CD8-positive, alpha-beta memory T cell (primary cell): ENCODE data around the gene PHYHIPL. TPM values are rescaled to one million over a fixed set of nuclear protein-coding genes. Genes with fewer than 3 reads are reported as not detected.

Experiments
- CTCF ChIA-PET: fragments of 350-600 bp; sonication (Branson Sonifier 250); formaldehyde crosslinking; loops from one replicate; lab custom pipeline; 2021; ENCODE audit warnings: antibody characterized with exemption; lab: Charles Lee
- POLR2A ChIA-PET: fragments of 350-600 bp; sonication (Branson Sonifier 250); formaldehyde crosslinking; loops from one replicate; lab custom pipeline; 2021; ENCODE audit warnings: antibody characterized with exemption; lab: Charles Lee
- DNase-seq, 5 donors: peaks; one replicate each; pipeline versions ENCODE4 v3.0.0 to v3.0.0-alpha.2; 2020 to 2022; ENCODE audit warnings: mixed read lengths in 1 of 5
- H3K27ac ChIP-seq: one replicate; pipeline ENCODE4 v1.7.0; 2013; ENCODE audit warnings: low read depth, mild to moderate bottlenecking, low read length, moderate library complexity
- H3K27me3 ChIP-seq: 2 replicates; pipeline ENCODE4 v1.7.0; 2013; ENCODE audit warnings: low read length, mild to moderate bottlenecking; ENCODE audit not compliant: insufficient read depth, poor library complexity, severe bottlenecking
- H3K36me3 ChIP-seq: 2 replicates; pipeline ENCODE4 v1.7.0; 2013; ENCODE audit warnings: mild to moderate bottlenecking, low read length, moderate library complexity; ENCODE audit not compliant: insufficient read depth
- H3K4me1 ChIP-seq: 2 replicates; pipeline ENCODE4 v1.7.0; 2013; ENCODE audit warnings: mild to moderate bottlenecking, low read length, moderate library complexity; ENCODE audit not compliant: insufficient read depth
- H3K4me3 ChIP-seq: 2 replicates; pipeline ENCODE4 v1.7.0; 2013; ENCODE audit warnings: mild to moderate bottlenecking, low read length
- H3K9me3 ChIP-seq: 2 replicates; pipeline ENCODE4 v1.7.0; 2013; ENCODE audit warnings: mild to moderate bottlenecking, low read length
- H3K27ac Mint-ChIP-seq, 8 donors: one replicate each; pipeline ENCODE4 v1.8.0; 2020 to 2021; ENCODE audit warnings: mixed read lengths in 8 of 8, mild to moderate bottlenecking in 6 of 8, inconsistent platforms in 3 of 8, moderate library complexity in 3 of 8
- H3K27me3 Mint-ChIP-seq, 2 donors: one replicate each; pipeline ENCODE4 v1.8.0; 2020 to 2021; ENCODE audit warnings: mixed read lengths in 2 of 2, mild to moderate bottlenecking in 1 of 2, moderate library complexity in 1 of 2
- H3K36me3 Mint-ChIP-seq, 3 donors: one replicate each; pipeline ENCODE4 v1.8.0; 2020 to 2021; ENCODE audit warnings: mixed read lengths in 3 of 3, inconsistent platforms in 1 of 3, mild to moderate bottlenecking in 1 of 3
- H3K4me1 Mint-ChIP-seq, 3 donors: one replicate each; pipeline ENCODE4 v1.8.0; 2020 to 2021; ENCODE audit warnings: mixed read lengths in 3 of 3, inconsistent platforms in 1 of 3, mild to moderate bottlenecking in 1 of 3
- H3K4me3 Mint-ChIP-seq, 7 donors: one replicate each; pipeline ENCODE4 v1.8.0; 2020 to 2021; ENCODE audit warnings: mixed read lengths in 7 of 7, mild to moderate bottlenecking in 6 of 7, moderate library complexity in 4 of 7, inconsistent platforms in 2 of 7
- H3K9me3 Mint-ChIP-seq, 5 donors: one replicate each; pipeline ENCODE4 v1.8.0; 2020 to 2022; ENCODE audit warnings: mixed read lengths in 5 of 5, mild to moderate bottlenecking in 3 of 5, moderate library complexity in 2 of 5, inconsistent platforms in 1 of 5
- polyA plus RNA-seq: library from polyadenylated mRNA; unstranded; fragments of 300-500 nt; fragmentation: Illumina TruSeq; gene quantifications from one replicate; pipeline ENCODE4 v1.2.3, GENCODE V29; 2021
- total RNA-seq, 2 experiments: library from RNA; stranded (reverse); gene quantifications; one replicate each; pipeline ENCODE4 v1.2.3, GENCODE V29; 2021

PHYHIPL gene
- total and polyA plus RNA-seq, 3 experiments from 2014 or later = not detected

DNA sequence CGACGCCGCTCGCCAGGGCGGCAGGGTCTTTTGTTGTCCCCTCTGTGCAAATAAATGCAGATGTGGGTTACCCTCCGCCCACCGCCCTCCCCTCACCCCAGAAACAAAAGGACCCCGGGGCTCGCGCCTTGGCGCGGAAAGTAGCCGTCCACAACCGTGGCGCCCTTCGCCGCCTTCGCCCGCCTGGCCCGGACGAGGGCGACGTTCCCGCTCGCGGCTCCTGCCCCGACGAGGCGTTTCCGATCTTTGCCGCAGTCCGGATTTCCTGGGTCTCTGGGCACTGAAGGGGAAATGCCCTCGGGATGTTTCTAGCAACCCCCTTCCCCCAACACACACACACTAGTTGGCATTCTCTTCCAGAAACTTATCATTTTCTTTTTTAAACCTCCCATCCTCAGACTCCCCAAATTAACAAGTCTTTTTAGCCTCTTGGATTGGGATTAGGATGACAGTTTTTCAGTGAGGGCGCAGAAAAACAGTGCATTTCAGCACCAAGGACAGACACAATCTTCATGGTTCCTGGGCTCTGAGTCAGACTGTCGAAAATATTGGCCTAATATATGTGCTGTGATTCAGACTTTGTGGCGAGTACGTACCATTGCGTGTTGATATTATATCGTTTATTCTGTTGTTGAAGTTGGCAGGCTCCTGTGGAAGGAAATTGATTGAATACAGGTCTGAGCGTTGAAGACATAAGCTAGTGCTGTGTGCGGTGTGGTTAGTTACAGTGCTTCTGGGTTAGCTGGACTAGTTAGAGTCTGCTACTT, 771 bp downstream of the PHYHIPL start:
- Mint-ChIP-seq H3K27ac (no peak overlapping the region), H3K4me3 (no peak overlapping the region), H3K4me1 (no peaks in the 10 kb centered on the region), H3K36me3 (no peaks in the 10 kb centered on the region), H3K9me3 (peaks cover 0 to 13% (median 6%) of the 10 kb centered on the region in 5 donors), H3K27me3 (peaks cover 5 to 9% of the 10 kb centered on the region in 2 donors)
- POLR2A ChIA-PET = no interaction called here
- Histone ChIP-seq H3K27me3 (no peaks in the 10 kb centered on the region), H3K36me3 (no peaks in the 10 kb centered on the region), H3K9me3 (no peaks in the 10 kb centered on the region), H3K27ac (no peak overlapping the region), H3K4me3 (no peak overlapping the region), H3K4me1 (no peaks in the 10 kb centered on the region)
- CTCF ChIA-PET = no interaction called here
- no peak for DNase-seq

DNA sequence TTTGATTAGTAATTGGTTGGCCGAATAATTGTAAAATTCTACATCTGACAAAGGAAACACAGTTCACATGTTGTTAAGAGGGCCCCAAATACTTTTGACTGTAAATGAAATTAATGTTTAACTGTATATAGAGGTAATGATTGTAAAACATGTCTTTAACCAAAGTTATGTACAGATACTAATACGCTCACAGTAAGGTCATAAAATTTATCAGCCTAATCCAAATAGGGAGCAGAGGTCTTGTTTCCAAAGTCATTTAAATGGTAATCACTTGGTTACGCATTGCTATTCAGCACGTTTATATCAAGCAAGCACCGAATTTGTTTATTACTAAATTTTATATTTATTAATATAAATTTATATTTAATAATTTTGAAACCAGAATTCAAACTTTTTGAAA, 1.4 kb downstream of the PHYHIPL start:
- Mint-ChIP-seq H3K27me3 (peaks cover 5 to 9% of the 10 kb centered on the region in 2 donors), H3K4me3 (no peak overlapping the region), H3K4me1 (no peaks in the 10 kb centered on the region), H3K9me3 (peaks cover 0 to 17% (median 6%) of the 10 kb centered on the region in 5 donors), H3K36me3 (no peaks in the 10 kb centered on the region), H3K27ac (no peak overlapping the region)
- CTCF ChIA-PET = no interaction called here
- POLR2A ChIA-PET = no interaction called here
- no peaks in the 10 kb centered on the region for H3K9me3 ChIP-seq
- no peak overlapping the region for H3K4me3 ChIP-seq
- H3K27ac ChIP-seq = no peak overlapping the region
- no peak for DNase-seq
- no peaks in the 10 kb centered on the region for H3K27me3 ChIP-seq
- no peaks in the 10 kb centered on the region for H3K4me1 ChIP-seq
- H3K36me3 ChIP-seq = no peaks in the 10 kb centered on the region

DNA sequence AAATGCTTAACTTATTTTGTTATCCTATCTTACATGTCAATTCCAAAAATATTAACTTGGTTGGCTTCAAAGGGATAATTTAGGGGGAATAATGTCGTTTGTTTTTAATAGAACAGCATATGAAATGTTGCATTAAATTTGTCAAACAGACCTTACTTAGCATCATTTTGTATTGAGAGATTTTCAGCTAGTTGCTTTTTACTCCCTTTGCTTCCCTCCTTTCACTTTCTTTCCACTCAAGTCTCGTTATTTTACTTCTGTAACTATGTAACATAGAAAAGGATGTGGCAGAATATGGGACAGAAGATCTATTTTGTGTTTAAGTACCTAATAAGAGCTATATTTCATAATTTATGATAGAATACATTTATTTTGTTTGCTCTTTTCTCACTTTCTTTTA, 2.6 kb downstream of the PHYHIPL start:
- ChIA-PET POLR2A (no interaction called here), CTCF (no interaction called here)
- no peak for DNase-seq
- no peaks in the 10 kb centered on the region for H3K4me1 ChIP-seq
- no peak overlapping the region for H3K27ac Mint-ChIP-seq
- H3K9me3 Mint-ChIP-seq = peaks cover 0 to 17% (median 6%) of the 10 kb centered on the region in 5 donors
- no peaks in the 10 kb centered on the region for H3K36me3 Mint-ChIP-seq
- H3K27ac ChIP-seq = no peak overlapping the region
- H3K27me3 ChIP-seq = no peaks in the 10 kb centered on the region
- no peak overlapping the region for H3K4me3 ChIP-seq
- H3K4me3 Mint-ChIP-seq = no peak overlapping the region
- H3K4me1 Mint-ChIP-seq = no peaks in the 10 kb centered on the region
- peaks cover 3 to 9% of the 10 kb centered on the region in 2 donors for H3K27me3 Mint-ChIP-seq
- no peaks in the 10 kb centered on the region for H3K9me3 ChIP-seq
- no peaks in the 10 kb centered on the region for H3K36me3 ChIP-seq

DNA sequence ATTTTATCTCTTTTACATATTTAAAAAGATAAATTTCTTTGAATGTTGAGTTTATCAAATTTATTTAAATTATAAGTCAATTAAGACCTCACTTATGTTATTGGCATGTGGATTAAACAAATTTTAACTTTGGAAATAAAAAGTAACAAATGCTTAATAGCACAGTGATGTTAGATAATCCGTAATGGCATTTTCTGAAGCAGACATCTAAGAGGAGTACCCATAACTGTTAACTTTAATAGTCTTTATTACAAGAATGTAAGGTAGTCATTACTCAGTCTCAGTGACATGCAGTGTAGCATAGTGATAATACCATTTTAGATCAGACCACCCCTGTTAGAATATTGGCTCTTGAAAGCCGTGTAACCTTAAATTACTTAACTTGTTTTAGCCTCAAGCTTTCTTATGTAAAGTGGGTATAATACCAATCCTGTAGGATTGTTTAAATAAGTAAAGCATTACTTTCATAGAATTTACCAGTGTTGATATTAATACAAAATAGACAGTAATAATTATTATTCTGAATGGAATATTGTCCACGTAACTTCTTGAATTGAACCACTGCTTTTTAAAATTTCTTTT, 4.3 kb downstream of the PHYHIPL start:
- Mint-ChIP-seq H3K27ac (no peak overlapping the region), H3K4me1 (no peaks in the 10 kb centered on the region), H3K4me3 (no peak overlapping the region), H3K27me3 (peaks cover 3 to 9% of the 10 kb centered on the region in 2 donors), H3K9me3 (peaks cover 4 to 17% (median 8%) of the 10 kb centered on the region in 5 donors), H3K36me3 (no peaks in the 10 kb centered on the region)
- no peaks in the 10 kb centered on the region for H3K9me3 ChIP-seq
- ChIA-PET CTCF (no interaction called here), POLR2A (no interaction called here)
- H3K4me3 ChIP-seq = no peak overlapping the region
- no peaks in the 10 kb centered on the region for H3K4me1 ChIP-seq
- no peak overlapping the region for H3K27ac ChIP-seq
- no peaks in the 10 kb centered on the region for H3K27me3 ChIP-seq
- H3K36me3 ChIP-seq = no peaks in the 10 kb centered on the region
- no peak for DNase-seq

DNA sequence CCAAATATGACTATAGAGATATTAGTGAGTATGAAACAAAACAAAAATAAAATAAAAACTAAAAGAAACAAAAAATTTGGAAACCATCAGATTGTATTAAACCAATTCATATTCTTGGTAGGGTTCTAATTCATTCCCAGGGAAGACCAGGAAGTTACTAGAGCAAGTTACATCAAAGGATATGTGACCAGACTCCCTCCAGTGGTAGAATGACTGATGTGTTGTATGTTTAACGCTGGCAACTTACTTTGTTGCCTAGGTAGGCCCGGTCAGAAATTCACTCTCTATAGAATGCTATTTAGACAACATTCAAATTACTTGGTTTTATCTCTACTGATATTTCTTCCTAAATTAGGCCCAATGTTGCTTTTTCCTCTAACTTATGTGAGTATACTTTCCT, 5.2 kb downstream of the PHYHIPL start:
- Mint-ChIP-seq H3K27ac (no peak overlapping the region), H3K4me3 (no peak overlapping the region), H3K4me1 (no peaks in the 10 kb centered on the region), H3K27me3 (peaks cover 3 to 7% of the 10 kb centered on the region in 2 donors), H3K9me3 (peaks cover 5 to 17% (median 8%) of the 10 kb centered on the region in 5 donors), H3K36me3 (no peaks in the 10 kb centered on the region)
- DNase-seq = no peak
- CTCF ChIA-PET = no interaction called here
- POLR2A ChIA-PET = no interaction called here
- H3K36me3 ChIP-seq = no peaks in the 10 kb centered on the region
- no peak overlapping the region for H3K27ac ChIP-seq
- H3K27me3 ChIP-seq = no peaks in the 10 kb centered on the region
- H3K4me3 ChIP-seq = no peak overlapping the region
- H3K9me3 ChIP-seq = no peaks in the 10 kb centered on the region
- H3K4me1 ChIP-seq = no peaks in the 10 kb centered on the region

DNA sequence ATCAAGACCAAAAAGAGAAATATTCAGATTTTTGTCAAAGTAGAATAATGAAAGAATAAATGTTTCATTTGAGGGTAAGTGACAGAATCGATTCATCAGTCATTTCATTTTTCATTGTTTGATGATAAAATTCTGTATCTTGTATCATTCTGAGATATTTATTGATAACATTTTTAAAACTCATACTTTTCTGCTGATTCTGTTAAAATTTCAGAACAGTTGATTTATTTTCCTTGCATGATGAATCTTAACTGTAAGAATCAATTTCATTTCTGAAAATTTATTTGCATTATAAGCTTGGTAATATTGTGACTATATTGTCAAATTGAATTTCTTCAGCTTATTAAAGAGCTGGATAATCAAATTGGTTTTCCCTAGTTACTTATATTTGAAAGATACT, 13.9 kb downstream of the PHYHIPL start:
- Histone ChIP-seq H3K4me1 (no peaks in the 10 kb centered on the region), H3K27ac (no peak overlapping the region), H3K27me3 (no peaks in the 10 kb centered on the region), H3K36me3 (no peaks in the 10 kb centered on the region), H3K4me3 (no peak overlapping the region), H3K9me3 (no peaks in the 10 kb centered on the region)
- peaks cover 0 to 9% (median 5%) of the 10 kb centered on the region in 5 donors for H3K9me3 Mint-ChIP-seq
- no peaks in the 10 kb centered on the region for H3K27me3 Mint-ChIP-seq
- no peaks in the 10 kb centered on the region for H3K4me1 Mint-ChIP-seq
- POLR2A ChIA-PET = no interaction called here
- H3K36me3 Mint-ChIP-seq = no peaks in the 10 kb centered on the region
- no peak overlapping the region for H3K4me3 Mint-ChIP-seq
- H3K27ac Mint-ChIP-seq = no peak overlapping the region
- CTCF ChIA-PET = no interaction called here
- no peak for DNase-seq

DNA sequence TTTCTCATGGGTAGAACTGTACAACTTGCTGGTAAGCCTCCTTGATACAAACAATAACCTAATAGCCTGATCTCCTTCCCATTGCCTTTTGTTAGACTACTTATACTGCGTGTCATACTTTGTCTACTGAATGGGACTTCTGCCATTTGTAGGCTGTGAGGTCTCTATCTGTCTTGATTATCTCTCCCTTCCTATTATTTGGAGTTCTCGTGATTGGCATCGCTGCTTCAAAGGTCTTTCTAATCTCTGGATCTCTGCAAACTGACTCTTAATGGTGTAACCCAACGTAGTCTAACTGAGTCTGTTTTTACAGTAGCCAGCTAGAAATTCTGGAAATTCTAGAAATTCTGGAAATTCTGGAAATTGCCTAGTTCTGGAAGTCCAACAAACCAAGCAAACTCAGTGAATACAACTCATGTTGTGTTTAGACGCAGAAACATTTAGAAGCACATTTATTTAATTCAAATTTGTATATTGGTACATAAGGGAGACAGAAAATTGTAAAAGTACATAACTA, 29.8 kb downstream of the PHYHIPL start:
- peak overlapping the region in 1 of 8 donors; percentile 66 for H3K27ac Mint-ChIP-seq

DNA sequence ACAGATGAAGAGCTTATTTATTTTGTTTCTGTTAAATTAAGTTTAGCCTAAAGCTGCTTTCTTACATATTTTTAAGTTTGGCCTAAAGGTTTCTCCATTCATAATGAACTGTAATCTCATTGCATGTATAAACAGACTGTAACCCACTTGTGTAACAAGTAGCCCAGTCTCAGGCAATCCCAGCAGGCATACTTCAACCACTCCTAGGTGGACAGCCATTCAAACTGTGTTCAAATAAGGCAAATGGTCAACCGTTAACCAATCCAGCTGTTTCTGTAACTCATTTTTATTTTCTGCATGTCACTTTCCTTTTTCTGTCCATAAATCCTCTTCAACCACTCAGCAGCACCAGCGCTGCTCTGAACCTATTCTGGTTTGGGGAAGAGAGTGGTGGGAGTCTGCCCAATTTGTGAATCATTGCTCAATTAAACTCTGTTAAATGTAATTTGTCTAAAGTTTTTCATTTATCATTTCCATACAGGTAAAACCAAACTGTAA, 35.9 kb downstream of the PHYHIPL start:
- H3K27me3 Mint-ChIP-seq = no peaks in the 10 kb centered on the region

More for the DNA sequence above, 29.8 kb downstream of the PHYHIPL start:
- ChIA-PET CTCF (no interaction called here), POLR2A (no interaction called here)
- Mint-ChIP-seq H3K36me3 (no peaks in the 10 kb centered on the region), H3K27me3 (no peaks in the 10 kb centered on the region), H3K4me3 (no peak overlapping the region), H3K9me3 (peaks cover 3 to 14% (median 8%) of the 10 kb centered on the region in 5 donors), H3K4me1 (no peaks in the 10 kb centered on the region)
- Histone ChIP-seq H3K9me3 (no peaks in the 10 kb centered on the region), H3K36me3 (no peaks in the 10 kb centered on the region), H3K27me3 (no peaks in the 10 kb centered on the region), H3K4me3 (no peak overlapping the region), H3K27ac (no peak overlapping the region), H3K4me1 (no peaks in the 10 kb centered on the region)
- DNase-seq = no peak

More for the DNA sequence above, 35.9 kb downstream of the PHYHIPL start:
- Mint-ChIP-seq H3K36me3 (no peaks in the 10 kb centered on the region), H3K4me1 (no peaks in the 10 kb centered on the region), H3K9me3 (peaks cover 0 to 9% (median 3%) of the 10 kb centered on the region in 5 donors), H3K4me3 (no peak overlapping the region), H3K27ac (no peak overlapping the region)
- no peak overlapping the region for H3K27ac ChIP-seq
- no peaks in the 10 kb centered on the region for H3K36me3 ChIP-seq
- H3K9me3 ChIP-seq = no peaks in the 10 kb centered on the region
- CTCF ChIA-PET = no interaction called here
- POLR2A ChIA-PET = no interaction called here
- no peaks in the 10 kb centered on the region for H3K4me1 ChIP-seq
- DNase-seq = no peak
- H3K27me3 ChIP-seq = no peaks in the 10 kb centered on the region
- no peak overlapping the region for H3K4me3 ChIP-seq
